Measurements from ENCODE around the gene PNPLA6. TPM values are rescaled to one million over a fixed set of nuclear protein-coding genes. Genes with fewer than 3 reads are reported as not detected.

The PNPLA6 gene
- total RNA-seq, 4 donors from 2014 or later = 32.4 to 75.4 (median 53.3) TPM

- no peak for TF ChIP-seq CTCF (IDR thresholded peaks at IDR 0.05; ENCODE audit: low read depth)
Observed at GRCh38 chr19:7579182-7579581, 43.7 kb downstream of the PNPLA6 start.

GRCh38 chr19:7582446-7582845 is 46.9 kb downstream of the PNPLA6 start:
- no peak for TF ChIP-seq CTCF (IDR thresholded peaks at IDR 0.05; ENCODE audit: low read depth)

- TF ChIP-seq CTCF (IDR thresholded peaks at IDR 0.05; ENCODE audit: low read depth) = no peak
Observed at GRCh38 chr19:7589822-7590221, 54.3 kb downstream of the PNPLA6 start.

GRCh38 chr19:7590256-7590655 is 54.7 kb downstream of the PNPLA6 start:
- TF ChIP-seq CTCF (IDR thresholded peaks at IDR 0.05; ENCODE audit: low read depth) = no peak

GRCh38 chr19:7595466-7596133 is 60.1 kb downstream of the PNPLA6 start, which contains the start of gene CAMSAP3:
CAMSAP3 (plus strand) TSS chr19:7595863; CDS start chr19:7596003, 140 bp downstream.
- TF ChIP-seq CTCF (IDR thresholded peaks at IDR 0.05; ENCODE audit: low read depth) = no peak

- TF ChIP-seq CTCF (IDR thresholded peaks at IDR 0.05; ENCODE audit: low read depth) = no peak
Observed at GRCh38 chr19:7596211-7596937, 60.9 kb downstream of the PNPLA6 start.

GRCh38 chr19:7597689-7598088 is 62.2 kb downstream of the PNPLA6 start:
- no peak for TF ChIP-seq CTCF (IDR thresholded peaks at IDR 0.05; ENCODE audit: low read depth)
